NCI-H1694 (cell line): ENCODE results near the gene RGPD3.
"Not testable (repeated sequence)": the region's sequence is repeated elsewhere in the genome, so short reads cannot be mapped to it uniquely, and the experiment has no call there.

Experiments
- DNase-seq: peaks from one replicate; lab custom pipeline; 2025; lab: John Stamatoyannopoulos, UW

RGPD3 gene

DNA sequence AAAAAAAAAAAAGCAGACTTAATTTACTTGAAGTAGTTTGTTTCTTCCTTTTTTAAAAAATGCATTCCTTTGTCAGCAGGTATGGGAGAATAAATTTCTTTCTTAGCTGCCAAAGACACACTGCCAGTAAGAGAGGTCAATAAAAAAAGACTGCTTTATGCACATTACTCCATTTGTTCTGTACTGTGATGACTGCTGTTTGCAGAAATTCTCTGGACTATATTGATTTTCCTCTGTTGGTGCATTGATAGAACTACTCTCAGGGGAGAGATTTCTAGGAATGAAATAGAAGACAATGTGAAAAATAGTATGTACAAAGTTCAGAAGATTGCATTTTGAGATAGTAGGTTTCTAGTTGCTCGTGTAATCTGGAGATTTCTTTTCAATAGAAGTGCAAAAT is 11.3 kb upstream of the RGPD3 start:
- DNase-seq = not testable (repeated sequence)

DNA sequence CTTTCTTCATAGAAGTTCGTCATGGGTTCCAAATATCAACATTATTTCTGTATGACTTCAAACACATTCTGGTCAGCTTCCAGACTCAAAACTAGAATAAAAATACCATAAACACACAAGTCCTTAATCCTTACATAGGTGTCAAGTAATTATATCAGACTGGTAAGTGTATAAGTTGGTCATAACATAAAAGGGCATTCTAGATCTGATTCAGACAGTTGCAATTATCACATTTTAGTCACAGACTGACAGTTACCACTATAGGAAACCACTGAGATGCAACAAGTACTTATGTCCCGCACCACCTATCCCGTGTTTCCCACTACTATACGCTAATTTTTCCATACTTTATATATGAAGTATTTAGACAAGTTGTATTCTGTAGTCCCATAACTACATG is 9.4 kb upstream of the RGPD3 start:
- not testable (repeated sequence) for DNase-seq

DNA sequence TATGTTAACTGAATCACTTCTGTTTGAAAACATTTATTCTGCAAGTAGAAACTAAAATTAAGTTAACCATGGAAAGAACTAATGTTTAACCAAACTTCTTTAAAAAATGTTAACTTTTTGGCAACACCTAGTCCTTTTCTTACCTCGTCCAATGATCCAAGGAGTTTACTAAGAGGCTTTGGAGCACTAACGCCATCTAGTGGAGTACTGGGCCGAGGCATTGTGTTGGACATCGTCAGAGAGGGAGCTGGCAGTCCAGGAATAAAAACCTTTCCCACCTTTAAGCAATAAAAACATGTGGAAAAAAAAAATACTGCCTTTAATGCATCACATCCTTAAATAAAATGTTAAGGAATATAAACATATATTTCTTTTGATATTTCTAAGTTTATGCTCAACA is 2.4 kb upstream of the RGPD3 start:
- not testable (repeated sequence) for DNase-seq

- DNase-seq = not testable (repeated sequence)
Measured at GRCh38 chr2:106467516-106467915, 697 bp downstream of the RGPD3 start.

- not testable (repeated sequence) for DNase-seq
Measured at GRCh38 chr2:106461882-106462281, 6.3 kb downstream of the RGPD3 start.

DNA sequence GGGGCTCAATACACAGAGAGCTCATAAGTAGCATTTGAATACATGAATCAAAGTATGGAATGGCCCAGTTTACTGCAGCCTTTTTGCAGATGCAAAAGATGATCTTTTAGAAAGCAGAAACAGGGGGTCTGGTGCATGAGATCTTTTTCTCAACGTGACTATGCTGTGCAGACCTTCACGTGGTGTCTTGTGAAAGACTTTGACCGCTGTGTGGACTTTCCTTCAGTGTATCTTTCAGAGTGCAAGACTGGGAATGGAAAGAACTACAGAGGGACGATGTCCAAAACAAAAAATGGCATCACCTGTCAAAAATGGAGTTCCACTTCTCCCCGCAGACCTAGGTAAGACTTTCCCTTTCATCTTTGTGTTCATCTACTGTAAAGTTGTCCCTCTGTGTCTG is 77.5 kb downstream of the RGPD3 start:
- DNase-seq = not testable (repeated sequence)

DNA sequence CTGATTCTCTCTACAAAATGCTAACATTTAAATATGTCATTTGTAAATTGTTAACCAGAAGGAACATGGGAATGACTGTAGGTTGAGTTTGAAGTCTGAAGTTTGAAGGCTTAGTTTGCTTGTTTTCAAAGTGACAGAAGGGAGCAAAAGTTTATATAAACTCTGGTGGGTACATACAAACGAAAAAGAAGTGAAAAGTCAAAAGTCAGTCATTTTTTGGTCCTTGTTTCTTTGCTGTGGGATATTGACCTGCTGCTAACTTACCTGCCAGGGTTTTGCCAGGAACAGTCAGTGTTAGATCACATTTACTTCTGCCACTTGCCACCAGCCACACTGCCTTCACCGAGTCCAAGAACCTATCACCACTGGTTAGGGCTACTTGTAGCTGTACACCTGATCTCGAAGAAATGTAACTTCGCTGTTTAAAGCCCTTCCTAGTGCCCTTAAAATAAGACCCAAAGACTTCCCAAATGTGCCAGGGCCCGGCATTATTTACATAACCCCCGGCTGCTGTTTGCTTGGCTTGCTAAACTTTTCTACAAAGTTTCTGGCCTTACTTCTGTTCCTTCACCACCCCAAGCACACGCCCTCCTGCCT is 79.3 kb downstream of the RGPD3 start:
- DNase-seq = not testable (repeated sequence)

- DNase-seq = not testable (repeated sequence)
Measured at GRCh38 chr2:106384548-106384947, 83.7 kb downstream of the RGPD3 start.

GRCh38 chr2:106381867-106382266 is 86.3 kb downstream of the RGPD3 start:
- not testable (repeated sequence) for DNase-seq

GRCh38 chr2:106379567-106379966 is 88.6 kb downstream of the RGPD3 start:
- not testable (repeated sequence) for DNase-seq

- not testable (repeated sequence) for DNase-seq
Measured at GRCh38 chr2:106369182-106369581, 99.0 kb downstream of the RGPD3 start.

DNA sequence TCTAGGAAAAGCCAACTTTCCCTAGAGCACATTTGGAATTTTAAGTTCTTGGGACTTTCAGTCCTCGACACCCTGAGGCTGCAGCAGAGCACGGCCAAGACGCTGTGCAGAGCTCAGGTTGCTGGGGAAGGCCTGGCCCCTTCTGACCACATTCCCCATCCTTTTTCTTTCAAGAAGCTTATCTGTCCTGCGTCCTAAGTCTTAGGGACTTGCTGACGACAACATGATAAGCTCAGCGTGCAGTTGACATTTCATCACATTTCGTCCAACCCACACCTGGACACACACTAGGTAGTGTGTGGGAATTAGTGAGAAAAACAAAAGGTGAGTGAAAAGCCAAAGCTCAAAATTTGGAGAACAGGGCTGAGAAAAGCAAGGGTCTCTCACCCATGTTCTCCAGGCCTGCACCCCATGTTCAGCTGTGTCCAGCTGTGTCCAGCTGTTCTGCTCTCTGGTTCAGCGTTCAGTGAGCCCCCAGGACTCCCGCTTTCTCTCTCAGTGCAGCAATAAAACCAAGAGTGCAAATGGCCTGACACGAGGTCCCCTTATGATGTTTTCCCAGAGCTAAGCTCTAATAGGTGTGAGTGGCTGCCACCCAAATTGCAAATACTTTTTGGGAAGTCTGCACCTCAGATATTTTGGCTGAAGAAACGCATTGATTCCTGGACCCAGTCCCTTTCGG is 101.9 kb downstream of the RGPD3 start:
- DNase-seq = no peak

DNA sequence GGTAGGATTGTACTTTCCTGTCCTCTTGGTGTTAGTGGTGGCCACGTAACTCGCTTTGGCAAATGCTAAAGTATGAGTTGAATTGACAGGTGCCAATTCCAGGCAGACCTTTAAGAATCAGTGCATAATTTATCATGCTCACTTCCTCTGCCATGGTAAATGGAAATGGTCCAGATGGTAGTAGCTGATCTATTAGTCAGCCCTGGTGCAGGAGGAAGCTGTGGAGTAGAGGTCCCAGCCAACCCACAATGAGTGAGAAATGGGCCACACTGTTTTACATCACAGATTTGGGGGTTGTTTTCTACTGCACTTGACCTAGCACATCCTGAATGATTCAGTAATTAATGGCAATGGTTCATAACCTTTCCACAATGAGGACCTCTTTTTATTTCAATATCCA is 104.4 kb downstream of the RGPD3 start:
- no peak for DNase-seq

DNA sequence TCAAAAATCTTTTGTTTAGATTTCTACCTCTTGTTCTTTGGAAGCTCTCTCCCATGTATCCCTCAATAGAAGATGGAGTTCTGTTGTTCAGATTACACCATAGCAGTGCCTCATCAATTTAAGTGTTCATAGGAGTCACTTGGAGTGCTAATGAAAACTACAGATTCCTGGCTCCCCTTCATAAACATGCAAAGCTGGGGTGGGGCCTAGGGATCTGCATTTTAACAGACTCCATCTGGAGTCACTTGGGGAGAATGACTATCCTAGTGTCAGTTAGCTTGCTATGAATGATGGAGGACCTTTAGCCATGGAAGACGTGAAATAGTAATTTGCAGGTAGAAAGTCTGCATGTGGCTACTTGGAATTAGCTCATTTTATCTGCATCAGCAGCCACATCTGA is 105.4 kb downstream of the RGPD3 start:
- no peak for DNase-seq

- DNase-seq = no peak
Measured at GRCh38 chr2:106359512-106359911, 108.7 kb downstream of the RGPD3 start.

DNA sequence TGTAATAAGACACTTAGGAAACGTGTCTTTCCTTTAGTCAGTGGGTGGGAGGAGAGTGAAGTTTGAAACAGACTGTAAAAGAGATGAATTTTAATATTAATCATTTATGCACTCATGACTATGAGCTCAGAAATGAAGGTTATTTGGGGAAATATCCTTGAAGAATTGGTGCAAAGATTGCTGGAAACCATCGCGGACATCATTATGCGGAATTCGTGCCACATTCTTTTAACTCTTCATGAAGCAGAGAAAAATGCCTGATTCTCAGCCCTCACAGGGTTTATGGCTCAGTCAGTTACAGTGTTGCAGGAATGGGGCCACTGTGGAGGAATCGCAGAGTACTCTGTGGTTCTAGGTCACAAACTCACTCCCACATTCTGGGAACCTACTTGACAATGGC is 109.7 kb downstream of the RGPD3 start:
- no peak for DNase-seq

DNA sequence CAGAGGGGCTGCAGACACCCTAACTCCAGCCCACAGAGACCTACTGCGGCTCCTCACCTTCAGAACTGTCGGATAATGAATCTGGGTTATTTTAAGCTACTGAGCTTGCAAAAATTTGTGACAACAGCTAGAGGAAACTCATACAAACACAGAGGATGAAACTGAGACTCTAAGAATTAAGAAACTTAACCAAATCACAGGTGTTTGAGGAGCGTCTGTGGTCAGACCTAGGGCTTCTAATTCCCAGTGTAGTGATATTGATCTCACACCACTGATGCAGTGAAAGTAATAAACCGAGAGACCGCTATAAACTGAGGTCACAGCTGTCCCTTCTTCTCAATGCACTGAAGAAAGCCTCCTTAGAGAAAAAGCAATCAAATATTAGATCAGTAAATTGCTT is 110.1 kb downstream of the RGPD3 start:
- DNase-seq = no peak

DNA sequence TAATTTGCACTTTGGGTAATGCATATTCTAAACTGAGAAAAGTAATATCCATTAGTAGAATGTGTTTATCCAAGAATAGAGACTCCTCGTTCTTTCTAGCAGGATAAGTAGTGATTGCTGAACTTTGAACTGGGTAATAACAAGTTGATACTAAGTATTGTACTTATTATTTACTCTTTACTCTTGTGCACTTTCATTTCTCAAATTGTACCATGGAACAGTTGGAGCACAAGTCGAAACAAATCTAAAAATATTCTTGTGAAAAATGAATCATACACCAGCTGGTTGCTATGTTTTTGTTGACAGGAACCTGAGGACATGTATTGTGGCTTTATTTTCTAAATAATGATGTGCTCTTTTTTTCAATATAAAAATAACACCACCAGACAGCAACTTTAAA is 111.9 kb downstream of the RGPD3 start:
- no peak for DNase-seq

GRCh38 chr2:106353676-106354075 is 114.5 kb downstream of the RGPD3 start:
- no peak for DNase-seq

GRCh38 chr2:106350980-106351379 is 117.2 kb downstream of the RGPD3 start:
- no peak for DNase-seq

- no peak for DNase-seq
Measured at GRCh38 chr2:106344302-106344701, 123.9 kb downstream of the RGPD3 start.

- DNase-seq = no peak
Measured at GRCh38 chr2:106343274-106343673, 124.9 kb downstream of the RGPD3 start.

DNA sequence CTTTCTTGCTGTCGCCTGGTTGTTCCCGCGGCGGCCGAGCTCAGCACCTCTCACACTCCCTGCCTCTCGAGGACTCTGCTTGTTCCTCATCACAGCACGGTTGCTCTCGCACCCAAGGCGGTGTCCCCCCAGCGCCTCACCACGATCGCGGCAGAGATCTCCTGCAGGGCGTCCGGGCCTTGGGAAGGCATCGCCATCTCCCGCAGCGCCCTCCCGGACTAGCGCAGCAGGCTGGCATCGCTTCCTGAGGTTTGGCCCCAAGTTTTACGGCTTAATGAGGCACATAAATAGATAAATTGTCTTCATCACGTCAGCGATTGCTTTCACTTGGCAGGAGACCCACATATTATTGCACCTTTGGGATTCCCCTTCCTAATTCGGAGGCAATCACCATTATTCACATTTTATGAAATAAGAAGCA is 125.4 kb downstream of the RGPD3 start:
- DNase-seq = no peak

GRCh38 chr2:106341666-106342065 is 126.5 kb downstream of the RGPD3 start:
- DNase-seq = no peak
